ENCODE measurements around the gene XPNPEP2. TPM values are rescaled to one million over a fixed set of nuclear protein-coding genes. Genes with fewer than 3 reads are reported as not detected.

Gene XPNPEP2
- total RNA-seq, 1 experiment from 2014 or later = 0.11 TPM

DNA sequence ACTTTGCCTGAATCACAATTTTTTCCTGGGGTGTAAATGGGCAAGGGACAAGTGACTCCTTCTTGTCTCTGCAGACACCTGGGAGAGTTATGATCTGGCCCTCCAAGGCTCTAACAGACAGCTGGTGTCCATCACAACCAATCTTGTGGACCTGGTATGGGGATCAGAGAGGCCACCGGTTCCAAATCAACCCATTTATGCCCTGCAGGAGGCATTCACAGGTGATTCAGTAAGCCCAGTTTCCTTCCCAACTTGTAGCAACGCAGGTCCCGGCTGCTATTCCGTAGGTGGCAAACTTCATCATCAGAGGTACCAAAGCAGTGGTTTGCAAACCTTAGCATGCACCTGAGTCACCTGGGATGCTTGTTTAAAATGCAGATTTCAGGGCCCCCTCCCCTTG, 8.8 kb downstream of the XPNPEP2 start:
- Mint-ChIP-seq H3K36me3 (no peaks in the 10 kb centered on the region), H3K4me1 (peaks cover 28% of the 10 kb centered on the region), H3K9me3 (no peaks in the 10 kb centered on the region), H3K4me3 (no peak overlapping the region), H3K27me3 (ENCODE audit: low read depth) (peaks cover 5% of the 10 kb centered on the region), H3K27ac (no peak overlapping the region)
- POLR2A ChIA-PET = no interaction called here
- DNase-seq (ENCODE audit: low spot score) (no peak), ATAC-seq (no peak)
- TF ChIP-seq JAZF1 (CRISPR knock-in tag; IDR thresholded peaks at IDR 0.05) (no peak), TEAD1 (CRISPR knock-in tag; IDR thresholded peaks at IDR 0.05) (no peak), ZNF263 (CRISPR knock-in tag; IDR thresholded peaks at IDR 0.05; ENCODE audit: low read depth) (no peak), MXD4 (CRISPR knock-in tag; IDR thresholded peaks at IDR 0.05; ENCODE audit: borderline replicate concordance) (no peak), JUN (CRISPR knock-in tag; IDR thresholded peaks at IDR 0.05) (no peak), GTF2I (CRISPR knock-in tag; conservative IDR thresholded peaks at IDR 0.05) (no peak), ZNF121 (CRISPR knock-in tag; IDR thresholded peaks at IDR 0.05) (no peak), ZNF317 (CRISPR knock-in tag; IDR thresholded peaks at IDR 0.05; ENCODE audit: borderline replicate concordance, low read depth) (no peak)
- TF ChIP-seq, protein P1, sequence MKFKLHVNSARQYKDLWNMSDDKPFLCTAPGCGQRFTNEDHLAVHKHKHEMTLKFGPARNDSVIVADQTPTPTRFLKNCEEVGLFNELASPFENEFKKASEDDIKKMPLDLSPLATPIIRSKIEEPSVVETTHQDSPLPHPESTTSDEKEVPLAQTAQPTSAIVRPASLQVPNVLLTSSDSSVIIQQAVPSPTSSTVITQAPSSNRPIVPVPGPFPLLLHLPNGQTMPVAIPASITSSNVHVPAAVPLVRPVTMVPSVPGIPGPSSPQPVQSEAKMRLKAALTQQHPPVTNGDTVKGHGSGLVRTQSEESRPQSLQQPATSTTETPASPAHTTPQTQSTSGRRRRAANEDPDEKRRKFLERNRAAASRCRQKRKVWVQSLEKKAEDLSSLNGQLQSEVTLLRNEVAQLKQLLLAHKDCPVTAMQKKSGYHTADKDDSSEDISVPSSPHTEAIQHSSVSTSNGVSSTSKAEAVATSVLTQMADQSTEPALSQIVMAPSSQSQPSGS (CRISPR knock-in tag; IDR thresholded peaks at IDR 0.05; ENCODE audit: borderline replicate concordance, low read depth) = no peak
- TF ChIP-seq, protein P2, sequence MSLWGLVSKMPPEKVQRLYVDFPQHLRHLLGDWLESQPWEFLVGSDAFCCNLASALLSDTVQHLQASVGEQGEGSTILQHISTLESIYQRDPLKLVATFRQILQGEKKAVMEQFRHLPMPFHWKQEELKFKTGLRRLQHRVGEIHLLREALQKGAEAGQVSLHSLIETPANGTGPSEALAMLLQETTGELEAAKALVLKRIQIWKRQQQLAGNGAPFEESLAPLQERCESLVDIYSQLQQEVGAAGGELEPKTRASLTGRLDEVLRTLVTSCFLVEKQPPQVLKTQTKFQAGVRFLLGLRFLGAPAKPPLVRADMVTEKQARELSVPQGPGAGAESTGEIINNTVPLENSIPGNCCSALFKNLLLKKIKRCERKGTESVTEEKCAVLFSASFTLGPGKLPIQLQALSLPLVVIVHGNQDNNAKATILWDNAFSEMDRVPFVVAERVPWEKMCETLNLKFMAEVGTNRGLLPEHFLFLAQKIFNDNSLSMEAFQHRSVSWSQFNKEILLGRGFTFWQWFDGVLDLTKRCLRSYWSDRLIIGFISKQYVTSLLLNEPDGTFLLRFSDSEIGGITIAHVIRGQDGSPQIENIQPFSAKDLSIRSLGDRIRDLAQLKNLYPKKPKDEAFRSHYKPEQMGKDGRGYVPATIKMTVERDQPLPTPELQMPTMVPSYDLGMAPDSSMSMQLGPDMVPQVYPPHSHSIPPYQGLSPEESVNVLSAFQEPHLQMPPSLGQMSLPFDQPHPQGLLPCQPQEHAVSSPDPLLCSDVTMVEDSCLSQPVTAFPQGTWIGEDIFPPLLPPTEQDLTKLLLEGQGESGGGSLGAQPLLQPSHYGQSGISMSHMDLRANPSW (CRISPR knock-in tag; conservative IDR thresholded peaks at IDR 0.05; ENCODE audit: low read depth) = no peak
- CTCF ChIA-PET = no interaction called here

DNA sequence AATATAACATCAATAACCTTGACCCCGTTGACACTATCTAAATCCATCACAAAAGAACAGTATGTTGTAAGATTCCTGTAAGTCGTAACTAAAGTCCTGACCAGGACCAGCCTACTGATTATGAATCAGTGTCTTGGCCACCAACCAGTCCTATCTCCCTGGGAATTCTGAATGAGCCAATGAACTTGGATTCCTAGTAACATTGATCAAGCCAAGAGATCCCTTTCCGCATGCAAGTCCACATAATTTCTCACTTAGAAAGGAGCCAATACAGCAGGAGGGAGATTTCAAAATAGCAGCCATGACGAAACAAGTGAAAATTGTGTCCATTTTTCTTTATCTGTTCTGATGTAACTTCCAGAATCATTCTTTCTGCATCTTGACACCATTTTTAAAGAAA, 9.5 kb downstream of the XPNPEP2 start:
- CTCF ChIA-PET = no interaction called here
- POLR2A ChIA-PET = no interaction called here
- H3K4me3 Mint-ChIP-seq = no peak overlapping the region
- DNase-seq (ENCODE audit: low spot score) = no peak
- TF ChIP-seq TEAD4 (CRISPR knock-in tag; IDR thresholded peaks at IDR 0.05) = no peak
- ATAC-seq = no peak
- H3K4me1 Mint-ChIP-seq = peaks cover 24% of the 10 kb centered on the region
- H3K27ac Mint-ChIP-seq = no peak overlapping the region
- no peaks in the 10 kb centered on the region for H3K36me3 Mint-ChIP-seq
- peaks cover 5% of the 10 kb centered on the region for H3K27me3 Mint-ChIP-seq (ENCODE audit: low read depth)
- no peaks in the 10 kb centered on the region for H3K9me3 Mint-ChIP-seq

DNA sequence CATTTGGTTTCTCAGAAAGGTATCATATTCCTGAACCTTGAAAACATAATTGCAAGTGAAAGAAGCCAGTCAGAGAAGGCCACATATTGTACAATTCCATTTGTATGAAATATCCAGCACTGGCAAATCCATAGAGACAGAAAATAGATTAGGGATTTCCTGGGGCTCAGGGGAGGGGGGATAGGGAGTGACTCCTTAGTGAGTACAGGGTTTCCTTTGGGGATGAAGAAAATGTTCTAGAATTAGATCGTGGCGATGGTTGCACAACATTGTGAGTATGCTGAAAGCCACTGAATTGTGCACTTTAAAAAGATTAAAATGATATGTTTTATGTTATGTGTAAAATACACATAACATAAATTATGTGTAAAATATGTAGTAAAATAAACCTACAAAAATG, 10.3 kb downstream of the XPNPEP2 start:
- no peak overlapping the region for H3K4me3 Mint-ChIP-seq
- ChIA-PET POLR2A (no interaction called here), CTCF (no interaction called here)
- no peaks in the 10 kb centered on the region for H3K9me3 Mint-ChIP-seq
- H3K27ac Mint-ChIP-seq = no peak overlapping the region
- no peak for ATAC-seq
- H3K27me3 Mint-ChIP-seq (ENCODE audit: low read depth) = peaks cover 5% of the 10 kb centered on the region
- peaks cover 25% of the 10 kb centered on the region for H3K4me1 Mint-ChIP-seq
- H3K36me3 Mint-ChIP-seq = no peaks in the 10 kb centered on the region
- no peak for DNase-seq (ENCODE audit: low spot score)
- TF ChIP-seq NR1H2 (CRISPR knock-in tag; IDR thresholded peaks at IDR 0.05) (no peak), RELA (CRISPR knock-in tag; IDR thresholded peaks at IDR 0.05; ENCODE audit: borderline replicate concordance) (no peak), TP53 (CRISPR knock-in tag; IDR thresholded peaks at IDR 0.05) (no peak), FOXJ3 (CRISPR knock-in tag; IDR thresholded peaks at IDR 0.05; ENCODE audit: borderline replicate concordance) (no peak), ZNF219 (CRISPR knock-in tag; IDR thresholded peaks at IDR 0.05; ENCODE audit: borderline replicate concordance) (no peak), MXD4 (CRISPR knock-in tag; IDR thresholded peaks at IDR 0.05; ENCODE audit: borderline replicate concordance) (no peak), ZNF423 (CRISPR knock-in tag; IDR thresholded peaks at IDR 0.05) (no peak), NR3C1 (CRISPR knock-in tag; conservative IDR thresholded peaks at IDR 0.05; ENCODE audit: low read depth) (no peak)
- TF ChIP-seq, protein P3, sequence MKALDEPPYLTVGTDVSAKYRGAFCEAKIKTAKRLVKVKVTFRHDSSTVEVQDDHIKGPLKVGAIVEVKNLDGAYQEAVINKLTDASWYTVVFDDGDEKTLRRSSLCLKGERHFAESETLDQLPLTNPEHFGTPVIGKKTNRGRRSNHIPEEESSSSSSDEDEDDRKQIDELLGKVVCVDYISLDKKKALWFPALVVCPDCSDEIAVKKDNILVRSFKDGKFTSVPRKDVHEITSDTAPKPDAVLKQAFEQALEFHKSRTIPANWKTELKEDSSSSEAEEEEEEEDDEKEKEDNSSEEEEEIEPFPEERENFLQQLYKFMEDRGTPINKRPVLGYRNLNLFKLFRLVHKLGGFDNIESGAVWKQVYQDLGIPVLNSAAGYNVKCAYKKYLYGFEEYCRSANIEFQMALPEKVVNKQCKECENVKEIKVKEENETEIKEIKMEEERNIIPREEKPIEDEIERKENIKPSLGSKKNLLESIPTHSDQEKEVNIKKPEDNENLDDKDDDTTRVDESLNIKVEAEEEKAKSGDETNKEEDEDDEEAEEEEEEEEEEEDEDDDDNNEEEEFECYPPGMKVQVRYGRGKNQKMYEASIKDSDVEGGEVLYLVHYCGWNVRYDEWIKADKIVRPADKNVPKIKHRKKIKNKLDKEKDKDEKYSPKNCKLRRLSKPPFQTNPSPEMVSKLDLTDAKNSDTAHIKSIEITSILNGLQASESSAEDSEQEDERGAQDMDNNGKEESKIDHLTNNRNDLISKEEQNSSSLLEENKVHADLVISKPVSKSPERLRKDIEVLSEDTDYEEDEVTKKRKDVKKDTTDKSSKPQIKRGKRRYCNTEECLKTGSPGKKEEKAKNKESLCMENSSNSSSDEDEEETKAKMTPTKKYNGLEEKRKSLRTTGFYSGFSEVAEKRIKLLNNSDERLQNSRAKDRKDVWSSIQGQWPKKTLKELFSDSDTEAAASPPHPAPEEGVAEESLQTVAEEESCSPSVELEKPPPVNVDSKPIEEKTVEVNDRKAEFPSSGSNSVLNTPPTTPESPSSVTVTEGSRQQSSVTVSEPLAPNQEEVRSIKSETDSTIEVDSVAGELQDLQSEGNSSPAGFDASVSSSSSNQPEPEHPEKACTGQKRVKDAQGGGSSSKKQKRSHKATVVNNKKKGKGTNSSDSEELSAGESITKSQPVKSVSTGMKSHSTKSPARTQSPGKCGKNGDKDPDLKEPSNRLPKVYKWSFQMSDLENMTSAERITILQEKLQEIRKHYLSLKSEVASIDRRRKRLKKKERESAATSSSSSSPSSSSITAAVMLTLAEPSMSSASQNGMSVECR (CRISPR knock-in tag; IDR thresholded peaks at IDR 0.05; ENCODE audit: borderline replicate concordance) = no peak
- TF ChIP-seq, protein P4, sequence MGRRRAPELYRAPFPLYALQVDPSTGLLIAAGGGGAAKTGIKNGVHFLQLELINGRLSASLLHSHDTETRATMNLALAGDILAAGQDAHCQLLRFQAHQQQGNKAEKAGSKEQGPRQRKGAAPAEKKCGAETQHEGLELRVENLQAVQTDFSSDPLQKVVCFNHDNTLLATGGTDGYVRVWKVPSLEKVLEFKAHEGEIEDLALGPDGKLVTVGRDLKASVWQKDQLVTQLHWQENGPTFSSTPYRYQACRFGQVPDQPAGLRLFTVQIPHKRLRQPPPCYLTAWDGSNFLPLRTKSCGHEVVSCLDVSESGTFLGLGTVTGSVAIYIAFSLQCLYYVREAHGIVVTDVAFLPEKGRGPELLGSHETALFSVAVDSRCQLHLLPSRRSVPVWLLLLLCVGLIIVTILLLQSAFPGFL (CRISPR knock-in tag; IDR thresholded peaks at IDR 0.05; ENCODE audit: borderline replicate concordance) = no peak
- TF ChIP-seq, protein P5, sequence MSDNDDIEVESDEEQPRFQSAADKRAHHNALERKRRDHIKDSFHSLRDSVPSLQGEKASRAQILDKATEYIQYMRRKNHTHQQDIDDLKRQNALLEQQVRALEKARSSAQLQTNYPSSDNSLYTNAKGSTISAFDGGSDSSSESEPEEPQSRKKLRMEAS (CRISPR knock-in tag; IDR thresholded peaks at IDR 0.05) = no peak
